Measurements from ENCODE around the gene SRSF4.

SRSF4 gene

GRCh38 chr1:29200906-29201594, 19.4 kb upstream of the SRSF4 start:
- peak; percentile 60 for DNase-seq (ENCODE audit: low read depth)

GRCh38 chr1:29197993-29198392, 16.3 kb upstream of the SRSF4 start:
- DNase-seq (ENCODE audit: low read depth) = no peak

DNA sequence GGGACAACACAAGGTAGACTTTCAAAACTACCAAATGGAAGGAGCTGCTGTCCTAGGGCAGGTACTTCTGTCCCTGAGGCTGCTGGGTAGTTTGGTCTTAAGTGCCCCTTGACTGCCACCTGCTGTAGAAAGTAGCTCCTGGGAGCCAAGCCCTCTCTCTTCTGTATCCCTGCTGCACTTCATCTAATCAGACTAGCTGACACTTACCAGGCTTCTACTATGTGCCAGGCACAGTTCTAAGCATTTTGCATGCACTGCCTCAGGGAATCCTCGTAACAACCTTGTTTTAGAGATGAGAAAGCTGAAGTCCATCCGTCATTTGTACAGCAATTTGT, 15.9 kb upstream of the SRSF4 start:
- peak; percentile 71 for DNase-seq (ENCODE audit: low read depth)

GRCh38 chr1:29196863-29197589, 15.3 kb upstream of the SRSF4 start:
- peak; percentile 89 for DNase-seq (ENCODE audit: low read depth)

DNA sequence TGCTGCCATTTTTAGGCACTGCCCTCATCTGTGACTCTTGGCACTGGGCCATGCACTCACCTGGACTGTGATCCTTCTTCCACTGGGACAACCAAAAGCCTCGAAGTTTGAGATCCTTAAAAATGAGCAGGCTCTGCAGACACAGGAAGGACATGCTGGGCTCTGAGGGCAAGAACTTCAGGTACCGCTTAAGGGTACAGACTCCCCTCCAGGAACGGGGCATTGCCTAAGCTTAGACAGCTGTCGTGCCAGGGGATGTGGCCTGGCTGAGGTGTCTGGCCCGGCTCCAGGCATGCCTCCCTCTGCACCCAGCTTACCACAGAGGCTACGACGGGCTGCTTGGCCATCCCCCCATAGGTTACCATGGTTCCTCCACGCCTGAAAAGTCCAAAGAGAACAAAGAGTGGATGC, 14.2 kb upstream of the SRSF4 start:
- DNase-seq (ENCODE audit: low read depth) = no peak

- no peak for DNase-seq (ENCODE audit: low read depth)
Measured at GRCh38 chr1:29193879-29194455, 12.3 kb upstream of the SRSF4 start.

GRCh38 chr1:29190718-29191117, 9.0 kb upstream of the SRSF4 start:
- no peak for DNase-seq (ENCODE audit: low read depth)

DNA sequence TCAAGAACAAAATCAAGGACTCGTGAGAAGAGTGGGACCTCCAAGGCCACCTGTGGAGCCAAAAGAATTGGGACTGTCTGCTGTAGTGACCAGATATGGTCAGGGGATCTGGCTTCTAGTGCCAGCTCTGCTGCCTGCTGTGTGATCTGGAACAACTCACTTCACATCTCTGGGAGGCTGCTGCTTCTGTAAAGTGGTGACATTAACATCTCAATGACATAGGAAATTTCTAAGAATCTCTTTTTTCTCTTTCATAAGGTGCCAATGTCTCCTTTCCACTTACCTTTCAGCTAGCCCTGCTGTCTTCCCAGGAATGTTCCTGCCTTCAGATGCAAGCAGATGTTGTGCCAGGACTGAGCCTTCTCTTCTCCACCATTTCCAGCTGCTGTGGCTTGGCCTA, 5.0 kb upstream of the SRSF4 start:
- DNase-seq (ENCODE audit: low read depth) = no peak

DNA sequence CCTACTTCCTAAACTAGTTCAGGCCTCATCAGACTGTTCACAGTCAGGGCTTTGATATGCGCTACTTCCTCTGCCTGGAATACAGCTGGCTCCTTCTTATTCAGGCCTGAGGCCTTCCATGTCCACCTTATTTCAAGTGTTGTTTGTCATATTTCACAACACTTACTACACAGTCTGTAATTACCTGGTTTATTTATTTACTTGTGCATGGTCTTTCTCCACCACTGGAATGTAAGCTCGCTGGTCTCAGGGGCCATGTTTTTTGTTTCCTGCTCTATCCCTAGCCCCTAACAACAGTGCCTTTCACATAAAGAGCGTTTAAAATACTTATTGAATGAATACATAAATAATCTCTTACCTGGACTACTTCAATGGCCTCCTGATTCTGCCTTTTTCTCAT, 4.6 kb upstream of the SRSF4 start:
- peak; percentile 55 for DNase-seq (ENCODE audit: low read depth)

DNA sequence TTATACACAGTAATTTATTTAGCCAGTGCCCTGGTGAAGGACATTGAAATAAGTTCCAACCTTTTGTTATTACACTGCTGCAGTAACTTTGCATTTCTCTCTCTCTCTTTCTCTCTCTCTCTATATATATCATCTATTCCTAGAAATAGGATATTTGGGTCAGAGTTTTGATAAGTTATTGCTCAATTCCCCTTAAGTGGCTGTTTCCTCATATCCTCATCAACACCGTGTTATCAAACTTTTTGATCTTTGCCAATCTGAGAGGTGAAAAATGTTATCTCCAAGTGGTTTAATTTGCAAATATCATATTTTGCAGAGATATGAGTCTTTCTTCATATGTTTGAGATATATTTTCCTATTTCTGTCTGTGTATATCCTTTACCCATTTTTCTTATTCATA, 1.6 kb upstream of the SRSF4 start:
- no peak for DNase-seq (ENCODE audit: low read depth)

DNA sequence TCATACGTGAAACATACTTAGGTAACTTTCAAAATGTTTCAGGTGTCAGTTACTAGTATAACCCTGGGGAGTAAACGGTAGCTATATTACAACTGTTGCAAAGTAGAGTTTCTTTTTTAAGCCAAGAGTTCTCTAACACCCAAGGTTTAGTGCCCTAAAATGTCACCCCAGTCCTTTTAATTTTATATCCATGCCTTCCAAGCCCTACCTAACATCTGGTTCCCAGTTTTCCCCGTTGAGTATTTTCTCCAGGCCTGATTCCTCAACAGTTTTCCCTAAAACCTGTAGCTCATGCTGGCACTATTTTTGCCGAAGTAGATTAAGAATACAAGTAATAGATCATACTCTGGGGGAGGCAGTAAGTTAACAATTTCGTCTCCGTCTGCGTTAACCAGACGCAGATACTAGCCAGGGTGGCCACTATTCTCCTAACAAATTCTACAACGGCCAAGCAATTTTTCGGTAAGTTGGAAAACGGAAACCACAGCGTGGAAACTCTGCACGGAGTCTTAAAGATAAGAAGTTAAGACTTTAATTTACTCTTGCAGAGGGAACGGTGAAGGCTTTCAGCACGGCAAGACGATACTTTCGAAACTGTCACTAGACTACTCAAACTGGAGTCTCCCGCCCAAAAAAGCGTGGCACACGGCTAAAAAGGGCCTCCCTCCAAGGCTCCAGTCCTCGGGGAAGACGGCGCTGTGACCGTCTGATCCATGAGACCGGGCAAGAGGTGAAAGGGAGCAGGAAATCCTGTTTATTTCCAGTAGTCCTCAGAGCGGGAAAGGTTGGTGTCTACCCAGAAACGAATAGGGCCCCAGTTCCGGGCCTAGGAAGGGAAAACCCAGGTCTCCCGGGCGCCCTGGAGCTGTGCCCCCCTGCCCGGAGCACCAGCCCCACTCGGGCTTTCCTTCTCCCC, 945 bp downstream of the SRSF4 start:
- DNase-seq (ENCODE audit: low read depth) = no peak

- DNase-seq (ENCODE audit: low read depth) = peak; percentile 66
Measured at GRCh38 chr1:29179641-29180184, 2.0 kb downstream of the SRSF4 start.

DNA sequence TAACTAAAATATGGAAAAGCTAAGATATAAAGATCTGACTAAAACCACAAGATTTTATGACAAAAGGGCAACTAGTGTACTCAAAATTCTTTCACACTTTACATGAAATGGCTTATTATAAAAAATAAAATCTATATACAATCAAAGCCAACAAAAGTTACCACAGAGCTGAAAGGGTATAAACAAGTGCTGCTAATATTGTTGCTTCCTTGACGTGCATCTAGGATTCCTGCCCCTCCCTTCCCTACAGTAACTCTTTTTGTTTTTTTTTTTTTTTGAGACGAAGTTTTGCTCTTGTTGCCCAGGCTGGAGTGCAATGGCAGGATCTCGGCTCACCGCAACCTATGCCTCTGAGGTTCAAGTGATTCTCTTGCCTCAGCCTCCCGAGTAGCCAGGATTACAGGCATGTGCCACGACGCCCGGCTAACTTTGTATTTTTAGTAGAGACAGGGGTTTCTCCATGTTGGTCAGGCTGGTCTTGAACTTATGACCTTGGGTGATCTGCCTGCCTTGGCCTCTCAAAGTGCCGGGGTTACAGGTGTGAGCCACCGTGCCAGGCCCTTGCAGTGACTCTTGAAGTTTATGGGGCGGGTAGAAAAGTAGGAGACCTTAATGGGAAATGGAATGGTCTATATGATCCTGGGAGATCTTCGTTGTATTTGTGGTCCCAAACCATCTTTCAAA, 4.5 kb downstream of the SRSF4 start:
- no peak for DNase-seq (ENCODE audit: low read depth)

- DNase-seq (ENCODE audit: low read depth) = peak; percentile 45
Measured at GRCh38 chr1:29176576-29176975, 5.1 kb downstream of the SRSF4 start.

DNA sequence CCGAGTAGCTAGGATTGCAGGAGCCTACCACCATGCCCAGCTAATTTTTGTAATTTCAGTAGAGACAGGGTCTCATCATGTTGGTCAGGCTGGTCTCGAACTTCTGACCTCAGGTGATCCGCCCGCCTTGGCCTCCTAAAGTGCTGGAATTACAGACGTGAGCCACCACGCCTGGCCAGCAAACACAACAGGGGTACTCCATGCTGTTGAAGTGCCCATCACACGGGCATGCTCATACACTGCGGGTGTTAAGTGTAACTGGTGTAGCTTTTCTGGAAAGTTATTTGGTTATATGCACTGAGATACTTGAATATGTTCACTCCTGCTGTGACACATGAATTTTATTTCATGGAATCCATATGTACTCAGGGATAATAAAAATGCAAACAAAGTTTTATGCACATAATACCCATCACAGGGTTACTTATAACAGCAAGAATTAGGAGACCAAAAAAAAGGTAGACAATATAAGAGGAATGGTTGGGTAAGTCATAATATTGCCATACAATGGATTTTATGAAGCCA, 9.2 kb downstream of the SRSF4 start:
- DNase-seq (ENCODE audit: low read depth) = no peak

DNA sequence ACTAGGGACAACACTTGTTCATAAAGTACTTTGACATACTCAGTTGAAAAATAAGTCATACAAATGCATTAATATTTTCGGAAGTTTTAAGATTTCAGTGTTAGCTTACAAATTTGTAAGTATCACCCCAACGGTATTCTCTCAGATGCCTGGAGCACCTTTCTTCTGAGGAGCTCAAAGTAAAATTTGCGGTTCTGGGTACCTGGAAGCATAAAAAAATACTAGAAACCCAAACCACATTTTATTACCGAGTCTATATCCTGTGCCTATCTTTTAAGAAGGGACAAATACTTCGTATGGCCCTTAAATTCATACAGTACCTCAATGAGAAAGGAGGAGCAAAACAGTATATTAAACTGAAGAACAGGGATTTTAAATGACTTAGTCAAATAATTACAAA, 10.2 kb downstream of the SRSF4 start:
- DNase-seq (ENCODE audit: low read depth) = no peak

DNA sequence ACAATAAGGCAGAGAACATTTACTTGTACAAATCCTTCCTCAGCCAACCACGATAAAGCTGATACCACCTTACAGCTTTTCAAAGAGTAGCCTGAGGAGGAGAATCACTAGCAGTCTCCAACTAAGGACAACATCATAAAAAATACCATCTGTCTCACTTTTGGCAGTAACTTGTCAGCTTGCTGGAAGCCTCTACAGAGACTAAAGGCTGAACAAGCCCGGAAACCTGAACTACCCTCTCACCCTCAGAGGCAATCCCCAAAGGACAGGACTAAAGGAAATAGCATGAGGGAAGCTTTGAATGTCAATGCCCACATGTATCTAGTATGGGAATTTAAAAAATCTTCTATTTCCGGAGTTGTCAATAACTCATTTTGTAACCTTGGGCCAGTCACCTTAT, 10.6 kb downstream of the SRSF4 start:
- DNase-seq (ENCODE audit: low read depth) = no peak

GRCh38 chr1:29169976-29170375, 11.7 kb downstream of the SRSF4 start:
- no peak for DNase-seq (ENCODE audit: low read depth)

- no peak for DNase-seq (ENCODE audit: low read depth)
Measured at GRCh38 chr1:29167904-29168303, 13.8 kb downstream of the SRSF4 start.

- no peak for DNase-seq (ENCODE audit: low read depth)
Measured at GRCh38 chr1:29166291-29166878, 15.3 kb downstream of the SRSF4 start.

DNA sequence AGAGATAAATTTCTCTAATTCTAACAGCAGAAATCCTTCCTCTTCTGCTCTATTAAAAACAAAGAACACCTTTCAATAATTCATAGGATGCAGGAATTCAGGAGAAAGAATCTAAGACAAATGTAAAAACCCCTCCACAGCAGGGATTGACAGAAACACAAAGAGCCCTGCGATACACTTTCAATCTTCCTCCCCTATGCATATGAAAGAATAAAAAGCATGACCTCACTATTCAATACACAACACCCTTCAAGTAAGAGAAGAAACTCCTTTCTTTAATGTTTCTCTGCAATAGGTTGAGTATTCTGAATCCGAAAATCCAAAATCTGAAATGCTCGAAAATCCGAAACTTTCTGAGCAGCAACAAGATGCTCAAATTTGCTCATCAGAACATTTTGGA, 17.1 kb downstream of the SRSF4 start:
- DNase-seq (ENCODE audit: low read depth) = no peak

Measured in amniotic epithelial cell (primary cell).